NB4 (cell line): Measurements from ENCODE around the gene PKP1.

Experiments
- CTCF ChIP-seq: IDR thresholded peaks from one replicate; pipeline ENCODE4 v1.5.1; 2012; ENCODE audit warnings: low read depth, low read length
- MAX ChIP-seq: IDR thresholded peaks from 2 replicates; pipeline ENCODE4 v1.6.1; 2011; ENCODE audit warnings: low read depth, low read length
- MYC ChIP-seq: IDR thresholded peaks from 2 replicates; pipeline ENCODE4 v1.6.1; 2011; ENCODE audit warnings: low read depth, low read length
- POLR2A ChIP-seq: IDR thresholded peaks from 2 replicates; pipeline ENCODE4 v1.6.1; 2011; ENCODE audit warnings: mild to moderate bottlenecking; ENCODE audit not compliant: insufficient read length; ENCODE audit errors: extremely low read depth

GRCh38 chr1:201291916-201292315, 8.6 kb downstream of the PKP1 start:
- TF ChIP-seq POLR2A (no peak), CTCF (no peak), MYC (no peak), MAX (no peak)
